ENCODE measurements around the gene MAP3K12. TPM values are rescaled to one million over a fixed set of nuclear protein-coding genes. Genes with fewer than 3 reads are reported as not detected.
A peak's percentile ranks its signal among the peaks of the same experiment; 100 is the strongest.

MAP3K12 gene
- total and polyA plus RNA-seq, 2 experiments from 2014 or later, result 10.0 to 16.0 TPM

DNA sequence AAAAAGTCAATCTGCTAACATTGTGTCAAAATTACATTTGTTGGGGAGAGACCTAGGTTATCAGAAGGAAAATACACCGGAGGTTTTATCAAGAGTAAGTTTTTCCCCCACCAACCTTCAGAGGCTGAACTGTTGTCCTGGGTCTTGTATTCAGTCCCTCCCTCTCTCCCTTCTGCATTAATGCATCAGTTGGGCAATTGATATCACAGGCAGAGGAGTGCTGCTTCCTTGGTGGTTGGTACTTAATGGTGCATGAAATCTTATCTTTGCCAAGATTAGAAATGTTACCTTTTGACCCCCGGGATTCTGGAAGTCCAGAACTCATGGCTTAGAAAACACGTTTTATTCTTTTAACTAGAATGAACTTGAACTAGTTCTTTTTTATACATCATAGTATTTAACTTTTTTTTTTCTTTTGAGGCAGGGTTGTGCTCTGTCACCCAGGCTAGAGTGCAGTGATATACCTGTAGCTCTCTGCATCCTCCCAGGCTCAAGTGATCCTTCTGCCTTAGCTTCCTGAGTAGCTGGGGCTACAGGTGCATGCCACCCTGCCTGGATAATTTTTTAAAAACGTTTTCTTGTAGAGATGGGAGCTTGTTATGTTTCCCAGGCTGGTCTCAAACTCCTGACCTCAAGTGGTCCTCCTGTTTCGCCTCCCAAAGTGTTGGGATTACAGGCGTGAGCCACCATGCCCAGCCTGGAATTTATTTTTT lies 42.4 kb downstream of the MAP3K12 start:
- H3K79me2 ChIP-seq, result peaks cover 92% of the 10 kb centered on the region
- H3K9me3 ChIP-seq (ENCODE audit: low read depth), result no peaks in the 10 kb centered on the region
- peaks cover 11% of the 10 kb centered on the region for H3K4me1 ChIP-seq (ENCODE audit: insufficient read depth)
- DNase-seq (ENCODE audit: low spot score), result no peak
- WGBS (ENCODE audit: low lambda C conversion rate, missing lambda C conversion rate), result 71% methylated on average over 6 of the region's 6 CpGs
- H4K20me1 ChIP-seq (ENCODE audit: insufficient read depth, poor library complexity, severe bottlenecking), result peaks cover 90% of the 10 kb centered on the region
- H2AFZ ChIP-seq, result no peak overlapping the region
- TF ChIP-seq EZH2 (IDR thresholded peaks at IDR 0.05; ENCODE audit: borderline replicate concordance), result no peak
- no peak for TF ChIP-seq EZH2phosphoT487 (IDR thresholded peaks at IDR 0.05; ENCODE audit: low read depth, severe bottlenecking, unreplicated experiment)
- no peaks in the 10 kb centered on the region for H3K27me3 ChIP-seq
- no peaks in the 10 kb centered on the region for H3K9me2 ChIP-seq (replicated peaks; ENCODE audit: insufficient read depth)
- H3K4me2 ChIP-seq, result no peak overlapping the region
- no peak overlapping the region for H3K4me3 ChIP-seq
- H3K27ac ChIP-seq, result no peak overlapping the region
- H3K36me3 ChIP-seq (replicated peaks; ENCODE audit: insufficient read depth, low read depth), result no peaks in the 10 kb centered on the region

DNA sequence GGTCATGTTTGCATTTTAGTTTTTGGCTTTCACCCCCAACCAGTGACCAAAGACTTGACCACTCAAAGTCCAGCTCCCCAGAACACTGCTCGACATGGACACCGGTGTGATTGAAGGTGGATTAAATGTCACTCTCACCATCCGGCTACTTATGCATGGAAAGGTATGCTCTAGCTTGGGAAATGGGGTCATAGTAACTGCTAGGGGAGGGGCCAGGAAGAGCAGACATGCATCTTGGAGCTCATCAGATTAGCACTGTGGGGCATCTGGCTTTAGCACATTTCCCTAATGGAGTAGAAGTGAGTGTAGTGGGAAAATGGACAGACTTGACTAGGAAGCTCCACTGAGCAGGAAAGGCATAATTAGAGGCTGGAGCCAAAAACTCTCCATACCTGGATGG lies 44.6 kb downstream of the MAP3K12 start:
- TF ChIP-seq, protein P1, sequence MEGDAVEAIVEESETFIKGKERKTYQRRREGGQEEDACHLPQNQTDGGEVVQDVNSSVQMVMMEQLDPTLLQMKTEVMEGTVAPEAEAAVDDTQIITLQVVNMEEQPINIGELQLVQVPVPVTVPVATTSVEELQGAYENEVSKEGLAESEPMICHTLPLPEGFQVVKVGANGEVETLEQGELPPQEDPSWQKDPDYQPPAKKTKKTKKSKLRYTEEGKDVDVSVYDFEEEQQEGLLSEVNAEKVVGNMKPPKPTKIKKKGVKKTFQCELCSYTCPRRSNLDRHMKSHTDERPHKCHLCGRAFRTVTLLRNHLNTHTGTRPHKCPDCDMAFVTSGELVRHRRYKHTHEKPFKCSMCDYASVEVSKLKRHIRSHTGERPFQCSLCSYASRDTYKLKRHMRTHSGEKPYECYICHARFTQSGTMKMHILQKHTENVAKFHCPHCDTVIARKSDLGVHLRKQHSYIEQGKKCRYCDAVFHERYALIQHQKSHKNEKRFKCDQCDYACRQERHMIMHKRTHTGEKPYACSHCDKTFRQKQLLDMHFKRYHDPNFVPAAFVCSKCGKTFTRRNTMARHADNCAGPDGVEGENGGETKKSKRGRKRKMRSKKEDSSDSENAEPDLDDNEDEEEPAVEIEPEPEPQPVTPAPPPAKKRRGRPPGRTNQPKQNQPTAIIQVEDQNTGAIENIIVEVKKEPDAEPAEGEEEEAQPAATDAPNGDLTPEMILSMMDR (IDR thresholded peaks at IDR 0.05; ENCODE audit: poor library complexity), result no peak
- Histone ChIP-seq H3K4me3 (no peak overlapping the region), H3K27me3 (no peaks in the 10 kb centered on the region), H3K9me3 (ENCODE audit: low read depth) (no peaks in the 10 kb centered on the region), H3K27ac (no peak overlapping the region), H2AFZ (no peak overlapping the region), H3K4me2 (peak overlapping the region; percentile 78), H3K79me2 (peaks cover 74% of the 10 kb centered on the region), H3K4me1 (ENCODE audit: insufficient read depth) (peaks cover 11% of the 10 kb centered on the region), H4K20me1 (ENCODE audit: insufficient read depth, poor library complexity, severe bottlenecking) (peaks cover 69% of the 10 kb centered on the region), H3K9me2 (replicated peaks; ENCODE audit: insufficient read depth) (no peaks in the 10 kb centered on the region), H3K36me3 (replicated peaks; ENCODE audit: insufficient read depth, low read depth) (no peaks in the 10 kb centered on the region)
- 50% methylated on average over 3 of the region's 3 CpGs for WGBS (ENCODE audit: low lambda C conversion rate, missing lambda C conversion rate)
- no peak for DNase-seq (ENCODE audit: low spot score)

DNA sequence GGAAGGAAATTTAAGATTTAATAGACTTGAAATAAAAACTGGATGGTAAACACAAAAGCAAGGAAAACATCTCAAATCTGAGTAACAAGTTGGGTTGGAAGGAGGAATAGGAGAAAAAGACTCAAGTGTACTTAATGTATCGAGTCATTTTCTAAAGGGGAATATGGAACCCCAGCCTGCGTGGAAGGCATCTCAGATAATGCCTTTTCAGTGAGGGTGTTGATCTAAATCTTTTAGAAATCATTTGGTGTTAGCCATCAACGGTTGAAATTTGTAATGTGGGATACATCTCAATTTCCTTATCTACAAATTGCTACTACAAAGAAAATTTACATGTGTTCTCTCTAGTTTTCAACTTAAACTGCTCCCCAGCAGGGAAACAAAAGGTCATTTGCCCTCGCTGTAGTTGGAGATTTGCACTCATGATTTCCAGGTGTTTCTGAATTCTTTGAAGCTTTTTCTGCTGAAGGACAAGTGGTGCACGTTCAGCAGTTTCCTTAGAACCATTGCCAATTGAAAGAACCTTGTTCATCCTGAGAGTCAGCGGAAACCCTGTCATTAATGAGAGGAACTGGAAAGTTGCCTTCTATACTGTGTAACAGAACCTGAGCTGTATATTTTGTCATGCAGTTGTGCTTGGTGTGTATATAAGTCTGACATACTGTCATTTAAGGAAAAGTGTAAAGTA lies 45.2 kb downstream of the MAP3K12 start:
- Histone ChIP-seq H3K36me3 (replicated peaks; ENCODE audit: insufficient read depth, low read depth) (no peaks in the 10 kb centered on the region), H3K9me2 (replicated peaks; ENCODE audit: insufficient read depth) (no peaks in the 10 kb centered on the region), H3K4me2 (peak overlapping the region; percentile 78), H3K79me2 (peaks cover 68% of the 10 kb centered on the region), H3K27me3 (no peaks in the 10 kb centered on the region), H3K27ac (no peak overlapping the region), H3K4me3 (peak overlapping the region; percentile 87), H2AFZ (no peak overlapping the region), H3K4me1 (ENCODE audit: insufficient read depth) (peaks cover 11% of the 10 kb centered on the region), H3K9me3 (ENCODE audit: low read depth) (no peaks in the 10 kb centered on the region), H4K20me1 (ENCODE audit: insufficient read depth, poor library complexity, severe bottlenecking) (peaks cover 63% of the 10 kb centered on the region)
- TF ChIP-seq, protein P1 (IDR thresholded peaks at IDR 0.05; ENCODE audit: poor library complexity), result no peak
- TF ChIP-seq EZH2phosphoT487 (IDR thresholded peaks at IDR 0.05; ENCODE audit: low read depth, severe bottlenecking, unreplicated experiment), result no peak
- no peak for TF ChIP-seq EZH2 (IDR thresholded peaks at IDR 0.05; ENCODE audit: borderline replicate concordance)
- WGBS (ENCODE audit: low lambda C conversion rate, missing lambda C conversion rate), result 31% methylated on average over 6 of the region's 6 CpGs
- no peak for DNase-seq (ENCODE audit: low spot score)

Data from hepatocyte (in vitro differentiated cells).